ENCODE data around the gene NT5DC2. TPM values are rescaled to one million over a fixed set of nuclear protein-coding genes. Genes with fewer than 3 reads are reported as not detected.

NT5DC2 gene
- total and polyA plus RNA-seq, 2 experiments from 2014 or later = 49.9 to 111 TPM

- in situ Hi-C loops (cut with MboI) = no loop called here
- 49 to 52% methylated on average over 24 of the region's 24 CpGs for WGBS, 2 experiments (ENCODE audit: low coverage in 1 of 2, low lambda C conversion rate in 2 of 2, missing lambda C conversion rate in 2 of 2)
- H3K27ac ChIP-seq = peak overlapping the region; percentile 58
Observed at GRCh38 chr3:52498137-52499054, 35.3 kb downstream of the NT5DC2 start.

DNA sequence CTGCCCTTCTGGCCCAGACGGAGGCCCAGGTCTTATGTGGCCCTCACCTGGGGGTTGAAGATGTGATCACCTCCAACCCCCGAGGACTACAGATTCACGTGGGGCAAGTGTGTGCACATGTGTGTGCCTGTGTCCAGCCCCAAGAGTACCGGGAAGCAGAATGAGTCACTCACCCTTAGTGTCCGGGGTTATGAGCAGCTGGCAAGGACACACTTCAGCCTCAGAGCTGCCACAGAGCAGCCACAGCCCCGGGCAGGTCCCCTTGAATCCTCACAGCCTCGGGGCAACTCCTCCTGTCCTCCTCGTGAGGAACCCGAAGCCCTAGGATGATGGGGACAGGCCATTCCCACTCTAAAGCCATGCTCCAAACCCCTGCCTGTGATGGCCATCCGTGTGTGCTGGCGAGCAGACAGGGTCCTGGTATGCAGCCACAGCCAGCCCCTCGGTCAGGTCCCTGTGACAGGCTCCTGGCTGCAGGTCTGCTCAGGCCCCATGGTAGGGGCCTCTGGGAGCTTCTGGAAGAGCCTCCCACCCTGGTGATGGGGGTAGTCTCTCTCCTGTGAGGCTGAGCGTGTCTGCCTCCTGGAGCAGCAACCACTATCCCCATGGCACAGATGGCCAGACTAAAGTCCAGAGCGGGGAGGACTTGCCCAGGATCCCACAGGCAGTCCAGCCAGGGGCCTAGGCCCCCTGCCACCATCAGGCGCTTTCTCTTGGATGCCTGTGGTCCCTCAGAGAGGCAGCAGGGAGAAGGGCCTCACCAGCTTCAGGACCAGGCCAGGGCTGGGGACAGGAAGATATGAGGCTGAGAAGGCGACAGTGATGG lies 37.7 kb downstream of the NT5DC2 start:
- in situ Hi-C loops (cut with MboI) = no loop called here
- WGBS, 2 experiments (ENCODE audit: low coverage in 1 of 2, low lambda C conversion rate in 2 of 2, missing lambda C conversion rate in 2 of 2) = 45% methylated on average over 16 of the region's 16 CpGs
- no peak overlapping the region for H3K9ac ChIP-seq

More at GRCh38 chr3:52498137-52499054, 35.3 kb downstream of the NT5DC2 start:
- no peaks in the 10 kb centered on the region for H4K20me1 ChIP-seq (ENCODE audit: insufficient read depth)
- peak overlapping the region; percentile 36; the same call in 1 of the 2 replicates for H2AFZ ChIP-seq
- H3K4me1 ChIP-seq (ENCODE audit: insufficient read depth) = peaks cover 23% of the 10 kb centered on the region
- no peaks in the 10 kb centered on the region for H3K79me2 ChIP-seq (ENCODE audit: insufficient read depth)
- H3K9me3 ChIP-seq (ENCODE audit: low read depth) = no peaks in the 10 kb centered on the region
- no peaks in the 10 kb centered on the region for H3K9me2 ChIP-seq (ENCODE audit: insufficient read depth)
- H3K27me3 ChIP-seq (replicated peaks; ENCODE audit: insufficient read depth) = no peaks in the 10 kb centered on the region
- no peak overlapping the region for H3K4me3 ChIP-seq
- no peaks in the 10 kb centered on the region for H3K36me3 ChIP-seq (ENCODE audit: low read depth)
- peak overlapping the region; percentile 51 for H3K9ac ChIP-seq
- peak; percentile 86 for DNase-seq
- 0 out of 2 replicates have a peak, but pooled peaks cover 11% of the 10 kb centered on the region for H3F3A ChIP-seq (ENCODE audit: insufficient read depth)
- TF ChIP-seq EZH2 (IDR thresholded peaks at IDR 0.05; ENCODE audit: insufficient read depth, poor library complexity, severe bottlenecking) (no peak), EZH2phosphoT487 (IDR thresholded peaks at IDR 0.05; ENCODE audit: insufficient read depth, low read depth) (no peak)
- H3K4me2 ChIP-seq (ENCODE audit: unreplicated experiment) = peak overlapping the region; percentile 44

GRCh38 chr3:52494886-52495495 lies 38.7 kb downstream of the NT5DC2 start, which contains the start of gene STAB1:
STAB1 (plus strand) TSS chr3:52495338; CDS start chr3:52495414, 76 bp downstream.
- Histone ChIP-seq H3K9me2 (ENCODE audit: insufficient read depth) (no peaks in the 10 kb centered on the region), H3K36me3 (ENCODE audit: low read depth) (peaks cover 7% of the 10 kb centered on the region; the same call in 1 of the 2 replicates), H2AFZ (no peak within 1 kb of the TSS), H3F3A (ENCODE audit: insufficient read depth) (0 out of 2 replicates have a peak, but pooled peaks cover 11% of the 10 kb centered on the region), H3K27me3 (replicated peaks; ENCODE audit: insufficient read depth) (no peaks in the 10 kb centered on the region), H3K9ac (no peak within 1 kb of the TSS), H3K4me2 (ENCODE audit: unreplicated experiment) (no peak within 1 kb of the TSS), H3K27ac (no peak within 1 kb of the TSS), H3K9me3 (ENCODE audit: low read depth) (no peaks in the 10 kb centered on the region), H3K4me3 (no peak within 1 kb of the TSS), H3K79me2 (ENCODE audit: insufficient read depth) (no peaks in the 10 kb centered on the region), H3K4me1 (ENCODE audit: insufficient read depth) (peaks cover 23% of the 10 kb centered on the region), H4K20me1 (ENCODE audit: insufficient read depth) (no peaks in the 10 kb centered on the region)
- WGBS, 2 experiments (ENCODE audit: low coverage in 1 of 2, low lambda C conversion rate in 2 of 2, missing lambda C conversion rate in 2 of 2) = 74 to 79% methylated on average over 20 to 25 of the region's 25 CpGs
- TF ChIP-seq EZH2 (IDR thresholded peaks at IDR 0.05; ENCODE audit: insufficient read depth, poor library complexity, severe bottlenecking) = no peak
- TF ChIP-seq EZH2phosphoT487 (IDR thresholded peaks at IDR 0.05; ENCODE audit: insufficient read depth, low read depth) = no peak
- no peak for DNase-seq
- in situ Hi-C loops (cut with MboI) = no loop called here

More for the DNA sequence above, 37.7 kb downstream of the NT5DC2 start:
- Histone ChIP-seq H4K20me1 (ENCODE audit: insufficient read depth) (no peaks in the 10 kb centered on the region), H3K79me2 (ENCODE audit: insufficient read depth) (no peaks in the 10 kb centered on the region), H3K27me3 (replicated peaks; ENCODE audit: insufficient read depth) (no peaks in the 10 kb centered on the region), H3F3A (ENCODE audit: insufficient read depth) (0 out of 2 replicates have a peak, but pooled peaks cover 11% of the 10 kb centered on the region), H3K27ac (no peak overlapping the region), H2AFZ (no peak overlapping the region), H3K9me3 (ENCODE audit: low read depth) (no peaks in the 10 kb centered on the region), H3K4me3 (no peak overlapping the region), H3K4me2 (ENCODE audit: unreplicated experiment) (no peak overlapping the region), H3K4me1 (ENCODE audit: insufficient read depth) (peaks cover 23% of the 10 kb centered on the region), H3K9me2 (ENCODE audit: insufficient read depth) (no peaks in the 10 kb centered on the region), H3K36me3 (ENCODE audit: low read depth) (peaks cover 7% of the 10 kb centered on the region; the same call in 1 of the 2 replicates)
- no peak for TF ChIP-seq EZH2 (IDR thresholded peaks at IDR 0.05; ENCODE audit: insufficient read depth, poor library complexity, severe bottlenecking)
- peak; percentile 72 for DNase-seq

GRCh38 chr3:52494445-52494844 lies 39.2 kb downstream of the NT5DC2 start:
- peaks cover 23% of the 10 kb centered on the region for H3K4me1 ChIP-seq (ENCODE audit: insufficient read depth)
- in situ Hi-C loops (cut with MboI) = no loop called here

More at GRCh38 chr3:52494445-52494844, 39.2 kb downstream of the NT5DC2 start:
- H3K27ac ChIP-seq = no peak overlapping the region
- DNase-seq = no peak
- H3K4me2 ChIP-seq (ENCODE audit: unreplicated experiment) = no peak overlapping the region
- H4K20me1 ChIP-seq (ENCODE audit: insufficient read depth) = no peaks in the 10 kb centered on the region
- no peaks in the 10 kb centered on the region for H3K27me3 ChIP-seq (replicated peaks; ENCODE audit: insufficient read depth)
- 79 to 80% methylated on average over 6 to 7 of the region's 7 CpGs for WGBS, 2 experiments (ENCODE audit: low coverage in 1 of 2, low lambda C conversion rate in 2 of 2, missing lambda C conversion rate in 2 of 2)
- H2AFZ ChIP-seq = no peak overlapping the region
- 0 out of 2 replicates have a peak, but pooled peaks cover 11% of the 10 kb centered on the region for H3F3A ChIP-seq (ENCODE audit: insufficient read depth)
- H3K9ac ChIP-seq = no peak overlapping the region
- peaks cover 7% of the 10 kb centered on the region; the same call in 1 of the 2 replicates for H3K36me3 ChIP-seq (ENCODE audit: low read depth)
- no peaks in the 10 kb centered on the region for H3K9me2 ChIP-seq (ENCODE audit: insufficient read depth)
- H3K9me3 ChIP-seq (ENCODE audit: low read depth) = no peaks in the 10 kb centered on the region
- TF ChIP-seq EZH2 (IDR thresholded peaks at IDR 0.05; ENCODE audit: insufficient read depth, poor library complexity, severe bottlenecking) = no peak
- TF ChIP-seq EZH2phosphoT487 (IDR thresholded peaks at IDR 0.05; ENCODE audit: insufficient read depth, low read depth) = no peak
- H3K79me2 ChIP-seq (ENCODE audit: insufficient read depth) = no peaks in the 10 kb centered on the region
- H3K4me3 ChIP-seq = no peak overlapping the region
